Large intestine (tissue), 3 donors: ENCODE data around the gene SLCO2A1. TPM values are rescaled to one million over a fixed set of nuclear protein-coding genes. Genes with fewer than 3 reads are reported as not detected.

Source experiments
- DNase-seq, 2 donors: peaks; one replicate each; pipeline versions ENCODE4 v3.0.0 to v3.0.0-alpha.2; 2013
- H3K27ac ChIP-seq: one replicate; pipeline ENCODE4 v1.5.1; 2013; ENCODE audit warnings: low read length
- H3K27me3 ChIP-seq: 2 replicates; pipeline ENCODE4 v1.6.1; 2013; ENCODE audit warnings: low read length; ENCODE audit not compliant: control insufficient read depth, insufficient read depth
- H3K36me3 ChIP-seq: 2 replicates; pipeline ENCODE4 v1.6.1; 2013; ENCODE audit warnings: low read length; ENCODE audit not compliant: control insufficient read depth, insufficient read depth
- H3K4me1 ChIP-seq: one replicate; pipeline ENCODE4 v1.6.1; 2013; ENCODE audit warnings: low read length; ENCODE audit not compliant: control insufficient read depth, insufficient read depth
- H3K4me3 ChIP-seq: one replicate; pipeline ENCODE4 v1.5.1; 2013; ENCODE audit warnings: low read length
- H3K9me3 ChIP-seq: one replicate; pipeline ENCODE4 v1.6.1; 2013; ENCODE audit warnings: mild to moderate bottlenecking, low read depth, low read length, moderate library complexity; ENCODE audit not compliant: control insufficient read depth
- WGBS: methylation state at CpG from one replicate; pipeline ENCODE4 v1.1.5; 2013; ENCODE audit warnings: low lambda C conversion rate; ENCODE audit not compliant: insufficient coverage; 5-methylcytosine and 5-hydroxymethylcytosine counted together
- polyA plus RNA-seq: library from polyadenylated mRNA; unstranded; fragments of 120-200 nt; gene quantifications from one replicate; pipeline ENCODE4 v1.2.1, GENCODE V29; 2013

Gene SLCO2A1
- polyA plus RNA-seq, 1 donor: 8.2 TPM

DNA sequence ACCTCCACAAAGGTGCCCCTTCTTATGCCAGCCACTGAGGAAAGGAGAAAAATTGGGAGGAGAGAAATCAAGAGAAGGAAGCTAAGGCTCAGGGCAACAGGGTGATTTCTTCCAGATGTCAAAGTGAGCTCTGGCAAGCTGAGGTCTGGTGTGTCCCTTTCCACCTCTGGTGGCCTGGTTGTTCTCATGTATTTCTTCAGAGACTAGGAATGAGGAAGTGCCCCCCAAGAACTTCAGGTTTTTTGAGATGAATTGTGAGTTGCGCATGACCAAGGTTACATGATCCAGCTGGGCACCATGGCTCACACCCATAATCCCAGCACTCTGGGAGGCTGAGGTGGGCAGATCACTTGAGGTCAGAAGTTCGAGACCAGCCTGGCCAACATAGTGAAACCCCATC lies 139.7 kb downstream of the SLCO2A1 start:
- peaks cover 31% of the 10 kb centered on the region for H3K27me3 ChIP-seq
- H3K4me3 ChIP-seq: no peak overlapping the region
- no peaks in the 10 kb centered on the region for H3K36me3 ChIP-seq
- H3K9me3 ChIP-seq: no peaks in the 10 kb centered on the region
- WGBS: no CpG with 5 or more reads among the region's 2 CpGs
- no peak overlapping the region for H3K27ac ChIP-seq
- no peak for DNase-seq
- no peaks in the 10 kb centered on the region for H3K4me1 ChIP-seq

DNA sequence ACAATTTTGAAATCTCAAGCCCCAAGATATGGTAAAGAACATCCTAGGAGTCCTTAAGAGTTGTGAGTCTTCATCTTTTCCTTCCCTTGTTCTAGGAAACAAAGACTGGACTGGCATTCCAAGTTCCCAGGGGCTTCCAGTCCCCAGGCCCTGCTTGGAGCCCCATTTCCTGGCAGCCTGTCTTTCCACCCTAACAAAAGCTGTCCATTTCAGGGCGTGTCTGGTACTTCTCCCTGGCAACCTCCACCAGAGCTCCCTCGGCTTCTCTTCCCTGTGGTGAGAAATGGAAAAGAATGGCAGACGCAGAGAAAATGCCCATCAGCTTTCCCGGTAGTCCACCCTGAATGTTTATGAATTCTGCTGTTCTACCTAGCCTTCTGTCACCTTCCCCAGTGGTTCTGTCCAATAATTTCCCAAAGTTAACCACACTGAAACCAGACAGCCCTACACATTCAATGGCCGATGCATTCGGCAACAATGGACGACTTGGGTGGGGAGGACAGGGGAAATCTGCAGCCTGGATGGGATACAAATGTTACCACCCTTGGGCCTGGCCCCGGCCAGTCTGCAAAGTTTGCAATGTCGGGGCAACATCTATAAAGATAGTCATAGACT lies 140.9 kb downstream of the SLCO2A1 start:
- Histone ChIP-seq H3K9me3 (no peaks in the 10 kb centered on the region), H3K36me3 (no peaks in the 10 kb centered on the region), H3K4me1 (no peaks in the 10 kb centered on the region), H3K27me3 (peaks cover 21% of the 10 kb centered on the region), H3K27ac (no peak overlapping the region), H3K4me3 (no peak overlapping the region)
- DNase-seq: no peak
- no CpG with 5 or more reads among the region's 9 CpGs for WGBS

DNA sequence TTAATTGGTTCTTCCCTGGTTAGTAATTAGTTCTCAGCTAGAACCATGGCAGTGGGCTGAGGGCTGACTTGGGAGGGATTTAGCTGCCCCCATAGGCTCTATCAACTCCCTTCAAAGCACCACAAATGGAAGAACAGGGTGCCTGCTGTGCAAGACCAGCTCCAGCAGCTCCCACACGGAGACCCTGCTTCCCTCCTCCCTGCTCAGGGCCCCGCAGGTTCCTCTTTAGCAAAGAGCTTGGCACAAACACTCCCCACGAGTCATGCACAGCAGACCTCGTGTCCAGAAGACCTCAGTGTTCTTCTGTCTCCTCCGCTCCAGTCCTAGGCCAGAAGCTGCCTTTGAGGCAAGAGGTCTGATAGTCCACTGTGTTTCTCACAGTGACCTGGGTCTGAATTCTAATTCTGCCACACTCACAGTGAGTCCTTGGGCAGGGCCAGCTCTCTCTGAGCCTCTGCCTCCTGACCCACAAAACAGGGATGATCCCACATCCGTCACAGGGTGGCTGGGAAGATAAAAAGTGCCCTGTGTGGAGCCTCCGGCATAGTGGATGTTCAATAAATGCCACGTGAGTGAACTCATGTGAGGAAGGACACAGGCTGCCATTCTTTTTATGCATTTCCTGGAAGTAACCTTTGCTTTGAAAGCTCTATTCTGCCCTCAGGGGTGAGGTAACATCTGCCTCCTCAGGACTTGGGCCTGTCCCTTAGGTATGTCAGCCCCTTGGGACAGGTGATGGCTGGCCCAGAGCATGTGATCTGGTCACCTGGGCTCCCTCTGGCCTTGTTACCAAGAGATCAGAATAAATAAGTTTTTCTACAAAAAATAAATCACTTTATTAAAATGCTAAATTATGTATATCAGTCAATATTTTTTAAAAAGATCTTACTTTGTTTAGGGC lies 141.7 kb downstream of the SLCO2A1 start:
- DNase-seq: peak in 1 of 2 donors; percentile 24
- WGBS: no CpG with 5 or more reads among the region's 8 CpGs

DNA sequence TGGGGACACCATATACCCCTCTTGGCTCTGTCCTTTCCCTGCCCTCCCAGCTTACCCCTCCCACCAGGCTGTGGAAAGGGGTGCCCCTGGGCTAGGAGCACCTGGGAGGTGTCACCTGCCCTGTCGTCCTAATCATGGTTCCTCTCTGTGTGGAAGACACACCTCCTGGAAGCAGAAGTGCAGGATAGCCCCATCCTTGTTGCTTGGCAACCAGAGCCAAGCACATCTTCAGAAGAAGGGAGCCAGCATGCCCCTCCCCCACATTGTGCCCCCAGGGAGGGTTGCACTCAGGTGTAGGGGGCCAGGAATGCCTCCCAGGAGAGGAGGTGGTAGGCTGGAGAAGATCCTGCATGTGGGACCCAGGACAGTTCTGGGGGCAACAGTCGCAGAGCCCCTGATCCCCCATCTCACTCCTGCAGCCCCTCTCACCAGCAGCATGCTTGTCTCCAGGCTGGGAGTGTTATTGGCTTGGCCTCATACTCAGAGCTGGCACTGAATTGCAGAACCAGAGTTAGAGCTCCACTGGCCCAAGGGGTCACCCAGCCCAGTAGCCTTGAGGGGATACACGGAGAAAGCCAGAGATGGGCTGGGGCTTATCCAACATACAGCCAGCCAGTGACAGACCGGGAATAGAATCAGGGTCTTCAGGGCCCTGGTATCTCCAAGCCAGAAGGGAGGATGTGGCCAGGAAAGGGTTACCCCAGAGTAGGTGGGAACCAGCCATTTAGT lies 142.5 kb downstream of the SLCO2A1 start:
- Histone ChIP-seq H3K4me1 (no peaks in the 10 kb centered on the region), H3K4me3 (no peak overlapping the region), H3K9me3 (no peaks in the 10 kb centered on the region), H3K27me3 (peaks cover 6% of the 10 kb centered on the region), H3K27ac (no peak overlapping the region), H3K36me3 (no peaks in the 10 kb centered on the region)
- no peak for DNase-seq
- WGBS: no CpG with 5 or more reads among the region's 4 CpGs

More for the DNA sequence above, 141.7 kb downstream of the SLCO2A1 start:
- H3K27ac ChIP-seq: no peak overlapping the region
- no peaks in the 10 kb centered on the region for H3K9me3 ChIP-seq
- H3K36me3 ChIP-seq: no peaks in the 10 kb centered on the region
- H3K4me1 ChIP-seq: no peaks in the 10 kb centered on the region
- peaks cover 13% of the 10 kb centered on the region for H3K27me3 ChIP-seq
- H3K4me3 ChIP-seq: no peak overlapping the region

DNA sequence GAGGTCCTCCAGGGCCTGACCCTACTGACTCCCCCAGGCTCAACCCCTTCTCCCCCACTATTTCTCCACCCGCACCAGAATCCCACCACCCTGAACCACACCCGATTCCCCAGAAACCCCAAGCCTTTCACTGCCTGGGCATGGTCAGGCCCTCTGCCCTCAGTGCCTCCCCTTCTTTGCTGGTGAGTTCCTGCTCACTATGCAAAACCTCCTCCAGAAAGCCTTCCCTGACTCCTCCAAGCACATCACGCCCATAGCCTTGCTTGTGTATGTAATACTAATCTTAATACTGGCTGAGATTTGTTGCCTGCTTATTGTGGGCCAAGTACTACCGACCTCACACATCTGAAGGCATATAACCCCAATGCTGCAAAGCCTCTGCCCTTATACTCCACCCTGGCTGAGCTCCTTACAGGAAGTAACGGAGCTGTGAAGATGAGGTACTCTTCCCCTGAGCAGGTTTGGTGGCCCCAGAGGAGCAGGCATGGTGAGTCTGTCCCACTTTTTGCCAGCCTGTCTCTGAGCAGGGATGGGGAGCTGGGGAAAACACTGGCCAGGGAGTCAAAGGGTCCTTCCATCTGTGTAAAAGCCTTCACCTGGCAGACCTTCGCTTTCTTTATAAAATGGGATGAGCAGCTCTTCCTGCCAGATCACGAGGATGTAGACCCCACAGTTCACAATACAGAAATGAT lies 143.5 kb downstream of the SLCO2A1 start:
- Histone ChIP-seq H3K36me3 (no peaks in the 10 kb centered on the region), H3K4me1 (no peaks in the 10 kb centered on the region), H3K9me3 (peaks cover 7% of the 10 kb centered on the region), H3K4me3 (no peak overlapping the region), H3K27ac (no peak overlapping the region), H3K27me3 (peaks cover 6% of the 10 kb centered on the region)
- no peak for DNase-seq
- WGBS: 100% methylated on average over 1 of the region's 7 CpGs

DNA sequence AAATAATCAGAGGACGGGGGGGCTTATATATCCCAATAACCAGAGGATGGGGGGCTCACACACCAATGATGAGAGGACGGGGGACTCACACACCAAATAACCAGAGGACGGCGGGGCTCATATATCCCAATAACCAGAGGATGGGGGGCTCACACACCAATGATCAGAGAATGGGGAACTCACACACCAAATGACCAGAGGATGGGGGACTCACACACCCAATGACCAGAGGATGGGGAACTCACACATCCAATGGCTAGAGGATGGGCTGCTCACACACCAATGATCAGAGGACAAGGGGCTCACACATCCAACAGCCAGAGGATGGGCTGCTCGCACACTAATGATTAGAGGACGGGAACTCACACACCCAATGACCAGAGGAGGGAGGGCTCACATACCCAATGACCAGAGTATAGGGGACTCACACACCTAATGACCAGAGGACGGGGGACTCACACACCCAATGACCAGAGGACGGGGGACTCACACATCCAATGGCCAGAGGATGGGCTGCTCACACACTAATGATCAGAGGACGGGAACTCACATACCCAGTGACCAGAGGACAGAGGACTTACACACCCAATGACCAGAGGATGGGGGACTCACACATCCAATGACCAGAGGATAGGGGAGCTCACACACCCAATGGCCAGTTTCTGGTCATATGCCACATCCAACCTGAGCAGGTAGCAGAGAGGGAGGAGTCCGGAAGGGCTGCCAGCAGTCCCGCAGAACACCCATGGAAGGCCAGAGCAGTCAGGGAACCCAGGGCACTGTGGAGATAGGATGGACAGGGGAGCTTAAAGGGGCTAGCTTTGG lies 144.6 kb downstream of the SLCO2A1 start:
- Histone ChIP-seq H3K27me3 (peaks cover 6% of the 10 kb centered on the region), H3K27ac (no peak overlapping the region), H3K9me3 (peaks cover 10% of the 10 kb centered on the region), H3K36me3 (no peaks in the 10 kb centered on the region), H3K4me3 (no peak overlapping the region), H3K4me1 (no peaks in the 10 kb centered on the region)
- WGBS: 100% methylated on average over 1 of the region's 11 CpGs
- no peak for DNase-seq

- no peak overlapping the region for H3K4me3 ChIP-seq
- no peak overlapping the region for H3K27ac ChIP-seq
- WGBS: no CpG with 5 or more reads among the region's 6 CpGs
- H3K36me3 ChIP-seq: no peaks in the 10 kb centered on the region
- H3K27me3 ChIP-seq: peaks cover 6% of the 10 kb centered on the region
- DNase-seq: no peak
- H3K4me1 ChIP-seq: no peaks in the 10 kb centered on the region
- H3K9me3 ChIP-seq: peaks cover 10% of the 10 kb centered on the region
These were observed 145.5 kb downstream of the SLCO2A1 start for GRCh38 chr3:133884054-133884886.

GRCh38 chr3:133883641-133884040 lies 146.1 kb downstream of the SLCO2A1 start:
- no peak for DNase-seq
- peaks cover 10% of the 10 kb centered on the region for H3K9me3 ChIP-seq
- peaks cover 6% of the 10 kb centered on the region for H3K27me3 ChIP-seq
- no peak overlapping the region for H3K4me3 ChIP-seq
- no peaks in the 10 kb centered on the region for H3K36me3 ChIP-seq
- no peak overlapping the region for H3K27ac ChIP-seq
- no peaks in the 10 kb centered on the region for H3K4me1 ChIP-seq

DNA sequence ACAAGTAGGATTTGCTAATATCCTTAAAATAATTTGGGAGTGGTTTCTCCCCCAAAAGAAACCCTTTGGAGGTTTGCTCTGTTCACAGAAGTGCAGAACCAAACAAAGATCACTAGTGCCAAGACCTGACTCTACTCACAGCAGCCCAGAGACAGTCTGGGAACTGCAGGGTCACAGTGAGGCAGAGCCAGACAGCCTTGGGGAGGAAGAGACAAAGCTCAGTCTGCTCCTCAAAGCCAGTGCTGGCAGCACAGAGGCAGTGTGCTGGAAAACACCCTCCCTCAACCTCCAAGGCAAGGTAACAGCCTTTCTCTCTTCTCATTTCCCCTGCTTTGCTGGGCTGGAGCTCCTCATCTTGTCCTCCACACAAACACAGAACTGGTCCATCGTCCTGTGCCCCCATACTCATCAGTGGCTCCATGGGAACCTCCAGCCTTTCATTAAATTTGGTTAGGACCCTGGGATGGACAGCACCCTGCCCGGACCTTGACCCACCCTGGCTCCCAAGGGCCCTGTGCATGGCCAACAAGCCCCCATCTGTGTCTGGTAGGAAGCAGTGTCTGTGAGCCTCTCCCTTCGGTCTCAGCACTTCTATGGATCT lies 146.6 kb downstream of the SLCO2A1 start:
- Histone ChIP-seq H3K4me1 (no peaks in the 10 kb centered on the region), H3K4me3 (no peak overlapping the region), H3K27ac (no peak overlapping the region), H3K36me3 (no peaks in the 10 kb centered on the region), H3K27me3 (peaks cover 6% of the 10 kb centered on the region), H3K9me3 (peaks cover 10% of the 10 kb centered on the region)
- no peak for DNase-seq
- 60% methylated on average over 1 of the region's 3 CpGs for WGBS
